Amniotic epithelial cell (primary cell): ENCODE data around the gene FOXL2NB.
A peak's percentile ranks its signal among the peaks of the same experiment; 100 is the strongest.
"Not testable (repeated sequence)": the region's sequence is repeated elsewhere in the genome, so short reads cannot be mapped to it uniquely, and the experiment has no call there.

Source experiments
- DNase-seq: peaks from one replicate; pipeline ENCODE4 v3.0.0-alpha.2; 2010; ENCODE audit warnings: low read depth

The FOXL2NB gene

DNA sequence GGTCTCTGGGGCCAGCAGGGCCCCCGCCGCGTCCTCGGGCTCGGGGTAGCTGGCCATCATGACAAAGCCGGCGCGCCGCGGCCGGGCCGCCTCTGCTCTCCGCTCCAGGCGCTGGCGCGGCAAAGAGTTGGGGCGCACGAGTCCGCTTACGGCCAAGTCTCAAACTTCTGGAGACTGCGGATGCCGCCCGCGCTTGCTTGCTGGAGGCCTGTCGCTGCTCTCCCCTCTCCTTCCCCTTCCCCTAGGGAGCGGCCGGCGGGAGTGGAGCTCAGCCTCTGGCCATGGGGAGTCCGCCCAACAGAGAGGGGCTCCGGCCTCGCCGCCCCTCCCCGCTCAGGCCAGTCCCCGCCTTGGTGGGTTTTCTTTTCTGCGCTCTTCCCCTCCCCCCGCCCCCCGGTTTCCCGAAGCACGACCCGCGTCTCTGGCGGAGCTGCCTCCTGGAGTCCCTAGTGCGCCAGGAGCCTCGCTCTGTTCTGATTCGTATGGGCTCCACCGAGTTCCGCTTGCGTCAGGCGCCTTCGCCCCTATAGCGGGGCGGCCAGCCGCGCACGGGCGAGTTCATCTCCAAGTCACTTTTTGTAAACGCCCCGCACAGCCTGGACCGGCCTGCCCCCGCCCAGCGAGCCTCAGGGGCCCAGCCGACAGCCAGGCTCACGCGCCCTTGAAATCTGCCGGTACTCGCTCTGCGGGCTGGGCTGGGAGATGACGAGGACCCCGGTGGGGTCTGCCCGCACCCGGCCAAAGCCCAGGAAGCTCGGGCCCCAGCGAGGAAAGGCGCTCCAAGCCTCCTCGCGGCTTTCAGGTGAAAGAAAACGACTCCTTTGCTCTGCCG lies at the start of gene FOXL2NB, which contains the start of gene FOXL2:
FOXL2NB (plus strand) TSS at position 555 of the 832 bp plus-strand sequence; CDS start at position 703, 148 bp downstream.
FOXL2 (minus strand) TSS at position 475 of the 832 bp plus-strand sequence; CDS start at position 60, 415 bp downstream.
- no peak for DNase-seq

DNA sequence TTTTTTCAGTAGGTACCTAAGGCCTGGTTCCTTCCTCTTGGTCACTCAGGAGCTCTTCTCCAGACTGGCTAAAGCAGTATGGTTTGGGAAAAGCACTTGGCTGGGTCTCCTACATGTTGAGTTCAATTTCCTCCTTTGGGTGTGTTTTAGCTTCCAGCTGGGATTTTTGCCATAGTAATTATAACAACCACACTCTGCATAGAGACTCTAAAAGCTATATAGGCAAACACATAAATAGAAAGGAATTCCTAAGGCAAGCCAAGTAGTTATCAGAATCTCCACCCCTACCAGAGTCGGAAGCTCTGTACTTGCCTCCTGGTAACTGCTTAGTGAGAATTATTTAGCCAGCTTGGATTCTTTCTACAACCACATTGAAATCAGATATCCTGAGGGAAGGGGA lies 48.7 kb upstream of the FOXL2NB start:
- DNase-seq, result no peak

DNA sequence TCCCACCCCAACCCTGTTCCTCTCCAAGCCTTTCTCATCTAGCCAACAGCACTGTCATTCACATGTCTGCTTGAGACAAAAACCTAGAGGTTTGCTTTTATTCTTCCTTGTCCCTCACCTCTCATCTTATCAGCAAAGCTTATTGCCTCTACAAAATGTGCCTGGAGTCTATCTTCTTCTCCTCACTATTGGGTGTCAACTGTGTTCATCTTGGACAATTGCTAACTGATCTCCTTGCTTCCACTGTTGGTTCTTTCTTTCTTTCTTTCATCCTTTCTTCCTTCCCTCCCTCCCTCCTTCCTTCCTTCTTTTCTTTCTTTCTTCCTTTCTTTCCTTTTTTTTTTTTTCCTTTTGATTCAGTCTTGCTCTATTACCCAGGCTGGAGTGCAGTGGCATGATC lies 48.3 kb upstream of the FOXL2NB start:
- no peak for DNase-seq

DNA sequence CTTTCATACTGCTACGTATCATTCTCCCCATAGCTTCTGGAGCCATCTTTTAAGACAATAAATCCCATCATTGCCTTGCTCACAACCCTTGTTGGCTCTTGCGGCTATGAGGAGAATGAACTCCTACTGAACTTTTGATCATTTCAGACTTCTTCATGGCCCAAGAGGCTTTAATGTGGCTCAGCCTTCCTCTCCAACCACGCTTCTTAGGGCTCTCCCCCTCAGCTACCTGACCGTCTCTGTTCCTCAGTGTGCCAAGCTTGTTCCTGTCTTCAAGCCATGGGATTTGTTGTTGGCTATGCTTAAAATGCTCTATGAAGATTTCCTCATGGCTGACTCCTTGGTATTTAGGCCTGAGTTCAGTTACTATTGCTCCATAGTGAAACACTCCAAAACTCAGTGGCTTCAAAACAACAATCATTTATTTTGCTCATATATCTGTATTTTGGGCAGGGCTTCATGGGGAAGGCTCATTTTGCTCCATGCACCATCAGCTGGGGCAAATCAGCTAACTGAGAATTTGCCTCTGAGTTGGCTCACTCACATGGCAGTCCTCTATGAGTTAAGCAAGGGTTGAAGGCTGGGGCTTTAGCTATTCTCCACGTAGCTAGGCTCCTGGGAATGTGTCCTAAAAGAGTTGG lies 47.5 kb upstream of the FOXL2NB start:
- no peak for DNase-seq

DNA sequence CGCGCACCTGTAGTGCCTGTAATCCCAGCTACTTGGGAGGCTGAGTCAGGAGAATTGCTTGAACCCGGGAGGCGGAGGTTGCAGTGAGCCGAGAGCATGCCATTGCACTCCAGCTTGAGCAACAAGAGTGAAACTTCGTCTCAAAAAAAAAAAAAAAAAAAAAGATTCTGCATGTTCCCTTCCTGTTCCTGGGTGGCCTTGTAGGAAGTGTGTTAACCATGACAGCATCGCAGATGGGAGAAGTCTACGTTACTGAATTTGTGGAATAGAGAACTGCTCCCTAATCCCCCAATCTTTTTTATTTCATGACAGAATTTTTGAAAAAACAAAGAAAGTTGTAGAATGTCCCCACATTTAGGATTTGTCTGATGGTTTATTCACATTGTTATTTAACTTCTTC lies 45.5 kb upstream of the FOXL2NB start:
- no peak for DNase-seq

DNA sequence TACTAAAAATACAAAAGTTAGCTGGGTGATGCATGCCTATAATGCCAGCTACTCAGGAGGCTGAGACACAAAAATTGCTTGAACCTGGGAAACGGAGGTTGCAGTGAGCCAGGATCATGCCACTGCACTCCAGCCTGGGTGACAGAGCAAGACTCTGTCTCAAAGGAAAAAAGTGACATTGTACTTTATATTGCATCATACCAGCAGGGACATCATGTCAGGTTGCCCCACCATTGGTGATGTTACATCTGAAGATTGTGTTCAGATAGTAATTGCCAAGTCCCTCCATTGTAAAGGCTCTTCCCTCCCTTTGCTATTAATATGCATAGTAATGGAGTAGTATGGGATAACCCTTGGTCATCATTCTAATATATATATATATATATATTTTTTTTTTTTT lies 44.8 kb upstream of the FOXL2NB start:
- DNase-seq, result no peak

DNA sequence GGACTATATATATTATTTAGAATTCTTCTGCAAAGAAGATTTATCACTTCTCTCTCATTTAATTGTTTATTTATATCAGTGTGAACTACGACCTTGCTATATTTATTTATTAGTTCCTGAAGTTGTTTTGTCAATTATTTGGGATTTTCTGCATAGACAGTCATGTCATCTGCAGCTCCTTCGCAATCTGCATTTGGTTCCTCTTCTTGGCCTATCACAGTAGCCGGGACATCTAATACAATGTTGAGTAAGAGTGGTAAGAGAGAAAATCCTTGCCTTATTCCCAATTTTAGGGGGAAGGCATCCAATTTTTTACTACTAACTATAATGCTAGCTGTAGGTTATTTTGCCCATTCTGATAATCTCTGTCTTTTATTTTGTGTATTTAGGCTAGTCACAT lies 39.5 kb upstream of the FOXL2NB start:
- no peak for DNase-seq

DNA sequence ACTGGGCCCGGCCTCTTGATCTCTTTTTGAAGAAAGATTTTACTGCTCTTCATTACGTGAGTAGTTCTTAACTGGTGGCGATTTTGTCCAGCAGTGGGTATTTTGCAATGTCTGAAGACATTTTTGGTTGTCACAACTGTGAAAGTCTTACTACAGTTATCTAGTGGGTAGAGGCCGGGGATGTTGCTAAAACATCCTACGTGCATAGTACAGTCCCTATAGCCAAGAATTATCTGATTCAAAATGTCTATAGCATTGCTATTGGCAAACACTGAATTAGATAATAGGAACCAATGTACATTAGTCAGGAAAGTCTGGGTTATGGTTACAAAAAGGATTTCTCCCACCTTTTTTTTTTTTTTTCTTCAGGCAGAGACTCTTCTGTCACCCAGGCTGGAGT lies 38.2 kb upstream of the FOXL2NB start:
- DNase-seq, result no peak

DNA sequence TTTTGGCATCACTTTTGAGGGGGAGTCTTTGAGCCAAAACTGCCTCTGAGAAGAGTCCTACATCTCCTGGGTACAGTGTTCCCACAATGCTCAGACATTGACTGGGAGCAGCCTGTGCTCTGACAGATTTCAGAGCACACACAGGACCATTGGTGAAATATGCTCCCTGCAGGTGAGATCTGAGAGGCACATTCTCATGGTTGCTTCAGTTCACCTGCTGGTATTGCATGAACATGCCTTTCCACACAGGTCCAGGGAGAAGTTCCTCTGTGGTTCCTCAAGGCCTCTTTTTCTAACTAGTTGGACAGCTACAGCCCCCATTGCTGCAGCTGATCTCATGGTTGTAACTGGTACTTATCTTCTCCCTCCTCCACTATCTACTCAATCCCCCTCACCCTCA lies 37.1 kb upstream of the FOXL2NB start:
- no peak for DNase-seq

DNA sequence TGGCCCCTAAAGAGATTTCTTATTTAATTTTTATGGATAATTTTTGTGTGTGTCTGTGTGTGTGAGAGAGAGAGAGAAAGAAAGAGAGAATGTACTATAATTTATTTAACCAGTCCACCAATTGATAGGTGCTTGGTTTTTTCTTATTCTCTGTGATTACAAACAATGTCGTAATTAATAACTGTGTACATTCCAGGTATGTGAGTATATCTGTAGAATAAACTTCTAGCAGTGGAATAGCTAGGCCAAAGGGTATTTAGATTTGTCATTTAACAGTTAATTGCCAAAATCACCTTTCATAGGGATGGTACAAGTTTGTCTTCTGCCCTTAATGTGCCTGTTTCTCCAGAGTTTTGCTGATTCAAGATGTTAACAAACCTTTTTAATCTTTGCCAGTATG lies 35.4 kb upstream of the FOXL2NB start:
- DNase-seq, result no peak

DNA sequence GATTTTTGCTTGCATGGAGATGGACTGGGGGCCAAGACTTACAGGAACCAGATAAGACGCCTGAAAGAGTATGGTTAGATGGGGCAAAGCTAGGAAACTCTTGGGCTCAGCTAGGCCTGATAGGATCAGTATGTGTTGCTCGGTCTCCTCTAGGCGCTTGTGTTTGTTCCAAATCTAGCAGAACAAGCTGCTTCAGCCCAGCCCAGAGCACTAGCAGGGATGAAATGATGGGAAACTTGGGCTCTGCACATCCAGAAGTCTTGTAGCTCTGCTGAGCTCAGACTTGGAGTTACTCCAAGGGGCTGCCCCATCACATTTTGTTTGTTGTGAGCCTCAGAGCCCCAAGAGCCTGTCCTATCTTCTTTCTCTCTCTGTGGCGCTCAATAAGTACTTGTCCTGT lies 34.8 kb upstream of the FOXL2NB start:
- DNase-seq, result no peak

DNA sequence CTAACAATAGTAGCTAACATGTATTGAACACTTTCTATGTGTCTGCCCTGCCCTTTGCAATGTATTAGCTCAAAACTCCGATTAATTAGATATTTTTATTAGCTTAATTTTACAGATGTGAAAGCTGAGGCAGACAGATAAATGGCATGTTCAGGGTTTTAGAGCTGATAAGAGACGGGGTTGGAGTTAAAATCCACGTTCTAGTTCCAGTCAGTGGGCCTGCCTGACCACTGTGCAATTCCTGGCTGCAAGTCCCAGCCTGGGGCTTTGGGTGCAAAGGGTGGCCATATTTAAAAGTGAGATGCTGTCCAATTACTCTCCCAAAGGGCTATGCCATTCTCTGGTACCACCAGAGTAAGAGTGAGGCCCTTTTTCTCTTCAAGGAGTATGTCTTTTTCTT lies 33.3 kb upstream of the FOXL2NB start:
- no peak for DNase-seq

DNA sequence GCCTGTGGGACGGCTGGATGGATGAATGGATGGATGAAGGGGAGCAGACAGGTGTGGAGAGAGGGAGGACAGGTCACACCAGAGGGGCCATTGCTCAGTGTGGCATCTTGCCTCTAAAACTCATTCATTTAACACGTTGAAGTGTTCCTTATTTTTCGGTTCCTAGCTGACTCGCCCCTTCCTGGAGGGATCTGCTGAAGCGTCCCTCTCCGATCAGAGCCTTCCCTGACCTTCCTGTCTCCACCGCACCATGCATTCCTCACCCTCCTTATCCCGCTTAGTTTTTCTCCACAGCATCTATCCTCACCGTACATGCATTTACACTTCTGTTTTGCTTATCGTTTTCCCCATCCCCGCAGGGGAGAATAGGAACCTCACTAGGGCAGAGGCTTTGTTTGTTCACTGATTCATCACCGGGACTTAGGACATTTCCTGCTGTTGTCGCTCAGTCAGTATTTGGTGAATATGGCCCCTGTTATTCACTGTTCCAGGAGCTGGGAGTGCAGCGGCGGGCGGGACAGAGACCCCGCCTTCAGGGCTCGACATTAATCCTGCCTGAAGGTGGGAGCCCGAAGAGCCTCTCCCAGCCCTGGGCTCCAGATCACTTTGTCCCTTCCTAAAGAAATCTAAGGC lies 32.0 kb upstream of the FOXL2NB start:
- DNase-seq, result peak; percentile 22

DNA sequence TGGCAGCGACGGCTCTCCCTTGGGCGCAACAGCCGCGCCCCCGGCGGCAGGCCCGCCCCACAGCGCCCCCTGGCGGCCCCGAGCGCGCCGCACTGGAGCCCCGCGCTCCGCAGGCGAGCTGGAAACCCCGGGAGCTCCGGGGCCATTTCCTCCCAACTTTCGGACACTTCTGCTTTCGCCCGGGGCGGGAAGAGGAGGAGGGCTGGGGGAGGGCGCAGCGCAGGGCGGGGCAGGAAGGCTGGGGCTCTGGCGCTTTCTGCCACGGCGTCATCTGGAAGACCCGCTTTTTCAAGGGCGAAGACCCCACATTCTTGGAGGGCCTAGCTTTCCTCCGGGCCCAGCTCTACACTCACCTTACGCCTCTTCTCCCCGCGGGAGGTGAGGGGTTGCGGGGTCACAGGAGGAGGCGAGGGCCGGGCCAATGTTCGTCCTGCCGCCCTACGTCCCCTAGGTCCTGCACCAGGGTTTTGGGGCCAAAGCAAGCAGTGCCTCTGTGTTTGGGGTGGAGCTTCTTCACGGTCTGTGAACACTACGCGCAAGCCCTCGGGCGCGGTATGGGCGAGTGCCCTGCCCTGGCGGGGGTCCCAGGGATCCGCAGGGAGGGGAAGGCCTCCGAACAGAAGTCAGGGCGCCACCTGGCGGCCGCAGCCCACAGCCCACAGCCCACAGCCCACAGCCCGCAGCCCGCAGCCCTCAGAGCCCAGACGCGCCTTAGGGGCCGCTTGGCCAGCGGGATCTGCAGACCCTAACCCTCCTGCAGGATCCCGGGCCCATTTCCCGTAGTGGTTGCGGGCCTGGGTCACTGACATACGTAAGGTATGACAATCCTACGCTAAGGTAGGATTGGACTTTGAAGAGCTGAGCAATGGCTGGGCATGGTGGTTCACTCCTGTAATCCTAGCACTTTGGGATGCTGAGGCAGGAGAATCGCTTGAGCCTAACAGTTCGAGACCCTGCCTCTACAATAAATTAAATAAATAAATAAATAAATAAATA lies 31.2 kb upstream of the FOXL2NB start:
- DNase-seq, result peak; percentile 75

DNA sequence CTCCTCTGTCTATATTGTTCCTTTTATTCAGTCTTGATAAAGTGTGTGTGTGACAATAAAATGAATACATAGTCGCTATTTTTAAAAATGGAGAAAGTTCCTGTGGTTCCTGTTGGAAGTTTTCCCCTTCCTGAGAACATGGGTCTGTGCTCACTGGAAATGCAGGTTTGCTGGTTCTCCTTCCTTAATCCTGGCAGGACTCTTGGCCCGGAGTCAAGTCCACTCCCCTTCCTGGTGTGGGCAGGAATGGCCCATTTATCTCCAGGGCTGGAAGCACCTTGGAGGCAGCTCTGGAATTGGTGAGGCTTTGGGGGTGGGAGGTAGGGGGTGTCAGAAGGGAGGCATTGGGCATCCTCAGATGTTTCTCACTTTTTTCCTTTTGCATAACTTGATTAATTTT lies 30.2 kb upstream of the FOXL2NB start:
- DNase-seq, result no peak

DNA sequence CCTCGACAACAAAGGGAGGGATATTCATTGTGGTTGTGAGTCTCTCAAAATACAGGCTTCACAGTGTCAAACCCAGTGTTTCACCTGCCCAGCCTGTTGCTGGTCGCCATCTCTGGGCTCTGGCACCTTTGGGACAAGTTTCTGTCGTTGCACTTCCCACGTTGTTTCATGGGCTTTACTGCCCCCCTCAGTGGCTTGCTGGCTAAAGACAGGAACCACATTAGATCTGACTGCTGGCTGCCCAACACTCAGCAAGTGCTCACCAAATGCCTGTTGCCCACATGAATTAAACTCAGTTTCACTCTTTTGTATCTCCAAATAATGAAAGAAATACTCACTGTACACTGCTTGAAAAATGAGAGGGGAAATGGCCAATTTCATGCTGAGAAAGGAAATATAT lies 27.7 kb upstream of the FOXL2NB start:
- DNase-seq, result no peak

DNA sequence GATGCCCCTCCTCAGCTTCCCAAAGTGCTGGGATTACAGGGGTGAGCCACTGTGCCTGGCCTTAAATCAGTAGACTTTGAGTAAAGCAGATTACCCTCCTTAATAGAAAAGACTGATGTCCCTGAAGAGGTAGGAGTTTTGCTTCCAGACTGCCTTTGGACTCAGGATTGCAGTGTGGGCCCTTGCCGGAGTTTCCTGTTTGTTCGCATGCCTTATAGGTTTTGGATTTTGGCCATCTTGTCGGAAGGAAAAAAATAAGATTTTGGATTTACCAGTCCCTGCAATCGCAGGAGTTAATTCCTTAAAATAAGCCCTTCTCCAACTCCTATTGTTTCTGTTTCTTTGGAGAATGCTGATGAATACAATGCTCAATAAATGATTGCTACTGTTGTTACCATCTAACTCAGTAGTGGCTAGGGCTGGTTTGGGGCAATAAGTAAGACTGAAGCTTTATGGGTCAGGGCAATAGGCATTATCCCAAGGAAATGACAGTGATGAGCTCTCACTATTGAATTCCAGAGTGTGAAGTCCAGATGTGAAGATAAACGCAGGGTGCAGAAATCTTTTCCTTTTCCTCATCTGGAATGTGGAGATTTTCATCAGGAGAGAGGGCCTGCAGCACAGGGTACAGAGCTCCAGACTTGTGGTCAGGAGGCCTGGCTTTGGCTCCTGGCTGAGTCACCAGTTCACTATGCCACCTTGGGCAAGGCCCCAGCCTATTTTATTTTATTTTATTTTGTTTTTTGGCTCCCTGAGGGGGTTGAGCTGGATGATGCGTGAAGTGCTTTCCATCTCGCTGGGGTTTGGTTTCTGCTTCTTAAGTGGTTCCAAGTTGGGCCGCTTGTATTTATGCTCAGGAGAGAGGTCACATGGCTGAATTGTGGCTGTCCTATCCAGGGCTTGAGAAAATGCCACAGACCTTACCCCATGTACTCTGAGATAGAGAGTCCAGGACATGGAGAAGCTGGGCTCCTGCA lies 25.4 kb upstream of the FOXL2NB start:
- peak; percentile 88 for DNase-seq

DNA sequence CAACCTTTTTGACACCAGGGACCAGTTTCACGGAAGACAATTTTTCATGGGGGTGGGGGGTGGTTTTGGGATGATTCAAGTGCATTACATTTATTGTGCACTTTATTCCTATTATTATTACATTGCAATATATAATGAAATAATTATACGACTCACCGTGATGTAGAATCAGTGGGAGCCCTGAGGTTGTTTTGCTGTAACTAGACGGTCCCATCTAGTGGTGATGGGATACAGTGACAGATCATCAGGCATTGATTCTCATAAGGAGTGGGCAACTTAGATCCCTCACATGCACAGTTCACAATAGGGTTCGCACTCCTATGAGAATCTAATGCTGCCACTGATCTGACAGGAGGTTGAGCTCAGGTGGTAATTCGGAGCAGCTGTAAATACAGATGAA lies 24.6 kb upstream of the FOXL2NB start:
- not testable (repeated sequence) for DNase-seq

DNA sequence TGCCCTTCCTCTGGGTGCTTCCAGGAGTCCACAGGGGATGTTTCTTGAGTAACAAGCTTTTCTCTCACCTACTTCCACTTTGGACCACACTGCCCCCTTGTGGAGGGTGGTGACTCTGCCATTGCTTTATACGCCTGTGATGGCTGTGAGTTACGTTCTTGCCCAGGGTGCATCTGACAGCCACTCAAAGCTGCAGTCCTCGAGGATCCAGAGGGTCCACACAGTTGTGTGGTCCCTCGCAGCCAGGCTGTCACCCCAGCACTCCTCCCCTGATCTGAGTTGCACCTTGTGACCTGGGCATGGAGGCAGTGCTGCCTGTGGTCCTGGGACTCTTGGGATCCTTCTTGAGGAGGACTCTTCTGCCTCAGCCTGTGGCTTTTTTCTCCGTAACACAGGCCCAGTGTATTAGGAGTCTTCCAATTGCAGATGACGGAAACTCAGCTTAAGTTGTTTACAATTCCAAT lies 23.5 kb upstream of the FOXL2NB start:
- DNase-seq, result peak; percentile 81

DNA sequence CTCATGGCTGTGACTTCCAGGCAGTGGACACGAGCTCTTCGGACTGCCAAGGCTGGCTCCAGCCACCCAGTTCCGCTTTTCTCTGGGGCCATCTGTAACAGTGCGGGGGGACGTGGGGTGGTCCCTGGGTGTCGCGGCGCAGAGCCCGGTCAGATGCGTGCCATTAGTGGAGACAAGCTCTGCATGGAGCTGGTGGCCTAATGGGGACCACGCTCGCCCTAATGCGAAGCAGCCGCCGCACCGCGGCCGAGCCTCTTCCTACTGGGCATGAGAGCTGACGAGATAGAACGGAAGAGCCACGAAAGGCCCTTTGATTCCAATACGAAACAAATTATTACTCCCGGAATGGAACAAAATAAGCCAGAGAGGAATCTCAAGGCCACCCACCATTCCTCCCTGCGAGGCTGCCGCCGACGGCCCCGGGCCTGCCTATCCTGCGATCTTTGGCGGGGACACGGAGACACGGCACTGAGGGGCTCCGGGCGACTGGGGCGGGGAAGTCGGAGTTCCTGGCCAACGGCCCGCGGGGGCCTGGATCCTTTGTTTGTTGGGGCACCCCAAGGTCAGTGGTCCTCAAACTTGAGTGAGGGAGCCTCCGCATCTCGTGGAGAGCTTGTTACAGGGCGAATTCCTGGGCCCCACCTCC lies 18.2 kb upstream of the FOXL2NB start:
- DNase-seq, result no peak
